Spleen (tissue), 7 donors: ENCODE results near the gene ERICH6.

Experiments
- POLR2A ChIP-seq, 3 donors: fragments of 450-650 bp; IDR thresholded peaks; one replicate each; pipeline ENCODE4 v1.5.1; 2017; ENCODE audit warnings: antibody characterized with exemption in 3 of 3, mild to moderate bottlenecking in 1 of 3
- POLR2AphosphoS5 ChIP-seq, 3 donors: sonication (generic); formaldehyde crosslinking; IDR thresholded peaks; one replicate each; pipeline ENCODE4 v1.5.1; 2017; ENCODE audit warnings: antibody characterized with exemption in 3 of 3
- TF ChIP-seq, protein P1 (sequence below), 11 experiments: fragments of 200-600 bp in 7 of 11; fragments of 450-650 bp in 4 of 11; sonication (generic) in 4 of 11; IDR thresholded peaks in 8 of 11; conservative IDR thresholded peaks in 3 of 11; 1 replicate in 7 of 11; 2 replicates in 4 of 11; pipeline versions ENCODE4 v1.4.0 to v1.8.0; 2016 to 2021; ENCODE audit warnings: antibody characterized with exemption in 11 of 11, inconsistent platforms in 4 of 11, mild to moderate bottlenecking in 1 of 11
- donor health status: DM: no; HTN: no; CAD: no; lungs with moderate emphysema.
- donor health status: DM: no; HTN: no; CAD: no.
- donor health status: DM: no; HTN: no; CAD: no.

DNA sequence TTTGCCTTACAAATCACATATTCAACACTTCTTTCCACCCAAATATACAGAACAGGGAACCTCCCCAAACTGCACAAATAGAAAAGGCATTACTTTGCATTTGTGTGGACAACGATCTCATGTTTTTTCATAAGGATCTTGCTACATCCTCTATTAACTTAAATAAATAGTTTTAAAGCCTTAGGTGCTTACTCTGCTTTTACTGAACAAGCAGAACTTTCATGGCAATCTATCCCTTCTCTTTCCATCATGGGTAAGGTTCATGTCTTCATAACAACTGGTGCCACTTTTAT, 41.1 kb upstream of the ERICH6 start:
- TF ChIP-seq, protein P1, sequence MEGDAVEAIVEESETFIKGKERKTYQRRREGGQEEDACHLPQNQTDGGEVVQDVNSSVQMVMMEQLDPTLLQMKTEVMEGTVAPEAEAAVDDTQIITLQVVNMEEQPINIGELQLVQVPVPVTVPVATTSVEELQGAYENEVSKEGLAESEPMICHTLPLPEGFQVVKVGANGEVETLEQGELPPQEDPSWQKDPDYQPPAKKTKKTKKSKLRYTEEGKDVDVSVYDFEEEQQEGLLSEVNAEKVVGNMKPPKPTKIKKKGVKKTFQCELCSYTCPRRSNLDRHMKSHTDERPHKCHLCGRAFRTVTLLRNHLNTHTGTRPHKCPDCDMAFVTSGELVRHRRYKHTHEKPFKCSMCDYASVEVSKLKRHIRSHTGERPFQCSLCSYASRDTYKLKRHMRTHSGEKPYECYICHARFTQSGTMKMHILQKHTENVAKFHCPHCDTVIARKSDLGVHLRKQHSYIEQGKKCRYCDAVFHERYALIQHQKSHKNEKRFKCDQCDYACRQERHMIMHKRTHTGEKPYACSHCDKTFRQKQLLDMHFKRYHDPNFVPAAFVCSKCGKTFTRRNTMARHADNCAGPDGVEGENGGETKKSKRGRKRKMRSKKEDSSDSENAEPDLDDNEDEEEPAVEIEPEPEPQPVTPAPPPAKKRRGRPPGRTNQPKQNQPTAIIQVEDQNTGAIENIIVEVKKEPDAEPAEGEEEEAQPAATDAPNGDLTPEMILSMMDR (IDR thresholded peaks at IDR 0.05 in 8 of 11, conservative IDR thresholded peaks at IDR 0.05 in 3 of 11) = no peak
- TF ChIP-seq POLR2A (IDR thresholded peaks at IDR 0.05) (no peak), POLR2AphosphoS5 (IDR thresholded peaks at IDR 0.05) (no peak)
